ENCODE results near the gene TEX52. TPM values are rescaled to one million over a fixed set of nuclear protein-coding genes. Genes with fewer than 3 reads are reported as not detected.

Gene TEX52
- not detected in 2 replicates for total RNA-seq

GRCh38 chr12:2857021-2857431 is at the start of gene TEX52:
Gene TEX52, minus strand, starts transcription at chr12:2857039. Its CDS starts 13 bp downstream, at chr12:2857026.
- no peak for DNase-seq (ENCODE audit: low read depth in 2 of 2)

- DNase-seq (ENCODE audit: low read depth in 2 of 2) = no peak
Observed at GRCh38 chr12:2904260-2904659, 47.4 kb upstream of the TEX52 start.

GRCh38 chr12:2902272-2902880 is 45.5 kb upstream of the TEX52 start:
- peak in 1 of 2 donors; percentile 17 for DNase-seq (ENCODE audit: low read depth in 2 of 2)

- DNase-seq (ENCODE audit: low read depth in 2 of 2) = no peak
Observed at GRCh38 chr12:2900642-2901041, 43.8 kb upstream of the TEX52 start.

- DNase-seq (ENCODE audit: low read depth in 2 of 2) = no peak
Observed at GRCh38 chr12:2897418-2897817, 40.6 kb upstream of the TEX52 start.

GRCh38 chr12:2895511-2895910 is 38.7 kb upstream of the TEX52 start:
- peak in 1 of 2 donors; percentile 46 for DNase-seq (ENCODE audit: low read depth in 2 of 2)

GRCh38 chr12:2895051-2895451 is 38.2 kb upstream of the TEX52 start:
- DNase-seq (ENCODE audit: low read depth in 2 of 2) = no peak

GRCh38 chr12:2893007-2893406 is 36.2 kb upstream of the TEX52 start:
- peak; percentile 54 to 60 for DNase-seq (ENCODE audit: low read depth in 2 of 2)

- no peak for DNase-seq (ENCODE audit: low read depth in 2 of 2)
Observed at GRCh38 chr12:2892246-2892645, 35.4 kb upstream of the TEX52 start.

GRCh38 chr12:2891240-2892053 is 34.6 kb upstream of the TEX52 start:
- peak; percentile 61 to 75 for DNase-seq (ENCODE audit: low read depth in 2 of 2)

GRCh38 chr12:2890388-2891239 is 33.8 kb upstream of the TEX52 start, which contains the start of gene TULP3:
Gene TULP3, plus strand, starts transcription at chr12:2890891. Its CDS starts 57 bp downstream, at chr12:2890948.
- DNase-seq (ENCODE audit: low read depth in 2 of 2) = peak; percentile 99

GRCh38 chr12:2890001-2890387 is 33.2 kb upstream of the TEX52 start:
- DNase-seq (ENCODE audit: low read depth in 2 of 2) = no peak

GRCh38 chr12:2886768-2887450 is 30.1 kb upstream of the TEX52 start:
- no peak for DNase-seq (ENCODE audit: low read depth in 2 of 2)

- no peak for DNase-seq (ENCODE audit: low read depth in 2 of 2)
Observed at GRCh38 chr12:2884810-2885209, 28.0 kb upstream of the TEX52 start.

GRCh38 chr12:2879853-2880252 is 23.0 kb upstream of the TEX52 start:
- no peak for DNase-seq (ENCODE audit: low read depth in 2 of 2)

- peak in 1 of 2 donors; percentile 40 for DNase-seq (ENCODE audit: low read depth in 2 of 2)
Observed at GRCh38 chr12:2877953-2878732, 21.3 kb upstream of the TEX52 start.

- peak; percentile 93 to 94 for DNase-seq (ENCODE audit: low read depth in 2 of 2)
Observed at GRCh38 chr12:2877047-2877952, 20.5 kb upstream of the TEX52 start, which contains the start of the genes FOXM1 and RHNO1. Gene FOXM1, minus strand, starts transcription at chr12:2877174. Its CDS starts 2,696 bp downstream, at chr12:2874478. Gene RHNO1, plus strand, starts transcription at chr12:2877223. Its CDS starts 8,144 bp downstream, at chr12:2885367.

GRCh38 chr12:2876431-2877046 is 19.7 kb upstream of the TEX52 start:
- peak in 1 of 2 donors; percentile 49 for DNase-seq (ENCODE audit: low read depth in 2 of 2)

All from lung microvascular endothelial cell (primary cell).